SK-N-SH treated with all-trans-retinoic acid at 6 μM for 48 hours (cell line): ENCODE results near the gene QRICH2.

ENCODE experiments used
- ATAC-seq: fragments of 200-7000 bp; cut with Tn5 transposase; 3 replicates; pipeline ENCODE4 v1.9.1; 2020; ENCODE audit warnings: mild to moderate bottlenecking, moderate library complexity
- ARNTL ChIP-seq: fragments of 450-650 bp; formaldehyde crosslinking; IDR thresholded peaks from 2 replicates; pipeline ENCODE4 v1.5.0; 2020; ENCODE audit warnings: low read depth, mild to moderate bottlenecking, moderate library complexity, borderline replicate concordance
- BACH2 ChIP-seq: fragments of 250-450 bp; sonication (Bioruptor Pico); IDR thresholded peaks from 2 replicates; pipeline ENCODE4 v1.9.0; 2021; ENCODE audit warnings: mild to moderate bottlenecking, borderline replicate concordance
- CREB5 ChIP-seq: fragments of 250-450 bp; sonication (Bioruptor Pico); IDR thresholded peaks from 2 replicates; pipeline ENCODE4 v1.5.1; 2020; ENCODE audit warnings: low read depth, mild to moderate bottlenecking, moderate library complexity
- CSDC2 ChIP-seq: fragments of 250-450 bp; sonication (Bioruptor Pico); IDR thresholded peaks from 2 replicates; pipeline ENCODE4 v1.5.0; 2020; ENCODE audit warnings: mild to moderate bottlenecking, moderate library complexity
- CSRNP3 ChIP-seq: fragments of 250-450 bp; sonication (Bioruptor Pico); IDR thresholded peaks from 2 replicates; pipeline ENCODE4 v1.5.1; 2021; ENCODE audit warnings: mild to moderate bottlenecking, moderate library complexity
- ESRRG ChIP-seq: fragments of 250-450 bp; sonication (Bioruptor Pico); IDR thresholded peaks from 2 replicates; pipeline ENCODE4 v1.6.1; 2021; ENCODE audit warnings: mild to moderate bottlenecking
- GLIS3 ChIP-seq: fragments of 250-450 bp; sonication (Bioruptor Pico); IDR thresholded peaks from 2 replicates; pipeline ENCODE4 v1.5.0; 2020; ENCODE audit warnings: mild to moderate bottlenecking, moderate library complexity
- ISL1 ChIP-seq: fragments of 250-450 bp; sonication (Bioruptor Pico); IDR thresholded peaks from 2 replicates; pipeline ENCODE4 v2.1.2; 2022; ENCODE audit warnings: mild to moderate bottlenecking, moderate library complexity
- OSR1 ChIP-seq: fragments of 250-450 bp; sonication (Bioruptor Pico); IDR thresholded peaks from 2 replicates; pipeline ENCODE4 v1.8.0; 2022; ENCODE audit warnings: moderate library complexity, mild to moderate bottlenecking, inconsistent platforms
- PATZ1 ChIP-seq: fragments of 250-450 bp; sonication (Bioruptor Pico); IDR thresholded peaks from 2 replicates; pipeline ENCODE4 v1.8.0; 2020; ENCODE audit warnings: mild to moderate bottlenecking, moderate library complexity, borderline replicate concordance
- POU6F1 ChIP-seq: fragments of 250-450 bp; sonication (Bioruptor Pico); IDR thresholded peaks from 2 replicates; pipeline ENCODE4 v1.8.0; 2021; ENCODE audit warnings: low read depth, mild to moderate bottlenecking, moderate library complexity, borderline replicate concordance
- PPARA ChIP-seq: fragments of 250-450 bp; sonication (Bioruptor Pico); IDR thresholded peaks from 2 replicates; pipeline ENCODE4 v1.5.0; 2020; ENCODE audit warnings: mild to moderate bottlenecking, borderline replicate concordance
- RARB ChIP-seq: fragments of 250-450 bp; sonication (Bioruptor Pico); IDR thresholded peaks from 2 replicates; pipeline ENCODE4 v1.8.0; 2021; ENCODE audit warnings: mild to moderate bottlenecking, moderate library complexity
- SNAI2 ChIP-seq: fragments of 250-450 bp; sonication (Bioruptor Pico); IDR thresholded peaks from 2 replicates; pipeline ENCODE4 v1.5.0; 2020; ENCODE audit warnings: mild to moderate bottlenecking, moderate library complexity
- TOX ChIP-seq: fragments of 250-450 bp; sonication (Bioruptor Pico); IDR thresholded peaks from 2 replicates; pipeline ENCODE4 v1.8.0; 2021; ENCODE audit warnings: mild to moderate bottlenecking, moderate library complexity, borderline replicate concordance
- TSHZ2 ChIP-seq: fragments of 250-450 bp; sonication (Bioruptor Pico); IDR thresholded peaks from 2 replicates; pipeline ENCODE4 v1.5.0; 2020; ENCODE audit warnings: mild to moderate bottlenecking, moderate library complexity
- ZC3H10 ChIP-seq: fragments of 250-450 bp; sonication (Bioruptor Pico); IDR thresholded peaks from 2 replicates; pipeline ENCODE4 v1.5.1; 2021; ENCODE audit warnings: mild to moderate bottlenecking, moderate library complexity
- ZFP3 ChIP-seq: fragments of 250-450 bp; sonication (Bioruptor Pico); IDR thresholded peaks from 2 replicates; pipeline ENCODE4 v1.5.0; 2020; ENCODE audit warnings: mild to moderate bottlenecking, moderate library complexity
- ZFP30 ChIP-seq: fragments of 450-650 bp; formaldehyde crosslinking; IDR thresholded peaks from 2 replicates; pipeline ENCODE4 v1.5.0; 2022; ENCODE audit warnings: mild to moderate bottlenecking, moderate library complexity
- ZNF565 ChIP-seq: fragments of 450-650 bp; formaldehyde crosslinking; conservative IDR thresholded peaks from 2 replicates; pipeline ENCODE4 v1.5.0; 2020; ENCODE audit warnings: low read depth, mild to moderate bottlenecking, moderate library complexity
- ZNF70 ChIP-seq: fragments of 450-650 bp; formaldehyde crosslinking; IDR thresholded peaks from 2 replicates; pipeline ENCODE4 v1.5.0; 2020; ENCODE audit warnings: mild to moderate bottlenecking, moderate library complexity
- ZNF8 ChIP-seq: fragments of 450-650 bp; formaldehyde crosslinking; IDR thresholded peaks from 2 replicates; pipeline ENCODE4 v1.5.0; 2020; ENCODE audit warnings: mild to moderate bottlenecking, moderate library complexity

QRICH2 gene

GRCh38 chr17:76278268-76278908 is 29.7 kb downstream of the QRICH2 start (continued):
- no peak for TF ChIP-seq CSDC2
- TF ChIP-seq SNAI2 (CRISPR knock-in tag), result no peak
- no peak for TF ChIP-seq ZC3H10 (CRISPR knock-in tag)

GRCh38 chr17:76277300-76278267 is 30.5 kb downstream of the QRICH2 start:
- ATAC-seq, result no peak
- TF ChIP-seq ZFP30 (CRISPR knock-in tag), result no peak

GRCh38 chr17:76276461-76277299 is 31.4 kb downstream of the QRICH2 start:
- no peak for ATAC-seq
- TF ChIP-seq GLIS3 (CRISPR knock-in tag) (no peak), ZNF565 (CRISPR knock-in tag) (no peak), ZNF70 (no peak), OSR1 (CRISPR knock-in tag) (no peak), CREB5 (CRISPR knock-in tag) (no peak), ISL1 (CRISPR knock-in tag) (no peak), RARB (CRISPR knock-in tag) (no peak), POU6F1 (no peak), ESRRG (CRISPR knock-in tag) (no peak), ZFP3 (no peak), PPARA (CRISPR knock-in tag) (no peak), CSDC2 (no peak), SNAI2 (CRISPR knock-in tag) (no peak), ARNTL (CRISPR knock-in tag) (no peak), CSRNP3 (CRISPR knock-in tag) (no peak), ZNF8 (CRISPR knock-in tag) (no peak), PATZ1 (CRISPR knock-in tag) (no peak), TSHZ2 (CRISPR knock-in tag) (no peak), BACH2 (CRISPR knock-in tag) (no peak), TOX (CRISPR knock-in tag) (no peak)
